NOMO-1 treated with DMSO at 0.1 percent for 48 hours (cell line): ENCODE results near the gene BCKDK.
A peak's percentile ranks its signal among the peaks of the same experiment; 100 is the strongest.

Experiments used
- DNase-seq: peaks from one replicate; lab custom pipeline; 2025; ENCODE audit not compliant: unreplicated experiment; lab: John Stamatoyannopoulos, UW

BCKDK gene

GRCh38 chr16:31108035-31108793, at the start of gene BCKDK:
TSS of gene BCKDK (plus strand) at chr16:31108386. CDS start at chr16:31109224, 838 bp downstream.
- DNase-seq, result peak; percentile 49

GRCh38 chr16:31061126-31061812, 46.9 kb upstream of the BCKDK start:
- no peak for DNase-seq

- DNase-seq, result no peak
Measured at GRCh38 chr16:31061813-31062440, 46.3 kb upstream of the BCKDK start.

GRCh38 chr16:31063495-31063842, 44.7 kb upstream of the BCKDK start:
- no peak for DNase-seq

GRCh38 chr16:31063843-31064611, 44.2 kb upstream of the BCKDK start:
- DNase-seq, result no peak

GRCh38 chr16:31064882-31065461, 43.2 kb upstream of the BCKDK start:
- DNase-seq, result no peak

- no peak for DNase-seq
Measured at GRCh38 chr16:31067342-31067741, 40.8 kb upstream of the BCKDK start.

GRCh38 chr16:31071861-31072260, 36.3 kb upstream of the BCKDK start:
- peak; percentile 9 for DNase-seq

GRCh38 chr16:31072540-31073141, 35.5 kb upstream of the BCKDK start:
- peak; percentile 29 for DNase-seq

- peak; percentile 79 for DNase-seq
Measured at GRCh38 chr16:31073142-31073969, 34.8 kb upstream of the BCKDK start.

- DNase-seq, result peak; percentile 100
Measured at GRCh38 chr16:31073970-31074813, 34.0 kb upstream of the BCKDK start, which contains the start of the genes ZNF646 and ZNF668. TSS of gene ZNF646 (plus strand) at chr16:31074422. CDS start at chr16:31076325, 1,903 bp downstream. TSS of gene ZNF668 (minus strand) at chr16:31074240. CDS start at chr16:31064459, 9,781 bp downstream.

GRCh38 chr16:31074814-31075183, 33.4 kb upstream of the BCKDK start:
- no peak for DNase-seq

GRCh38 chr16:31076319-31076718, 31.9 kb upstream of the BCKDK start:
- DNase-seq, result no peak

GRCh38 chr16:31077024-31077423, 31.2 kb upstream of the BCKDK start:
- no peak for DNase-seq

GRCh38 chr16:31077592-31078396, 30.4 kb upstream of the BCKDK start:
- no peak for DNase-seq

- no peak for DNase-seq
Measured at GRCh38 chr16:31078597-31079341, 29.4 kb upstream of the BCKDK start.

- DNase-seq, result peak; percentile 85
Measured at GRCh38 chr16:31079342-31079944, 28.7 kb upstream of the BCKDK start.
